ENCODE data around the gene HSD11B1L.

DNA sequence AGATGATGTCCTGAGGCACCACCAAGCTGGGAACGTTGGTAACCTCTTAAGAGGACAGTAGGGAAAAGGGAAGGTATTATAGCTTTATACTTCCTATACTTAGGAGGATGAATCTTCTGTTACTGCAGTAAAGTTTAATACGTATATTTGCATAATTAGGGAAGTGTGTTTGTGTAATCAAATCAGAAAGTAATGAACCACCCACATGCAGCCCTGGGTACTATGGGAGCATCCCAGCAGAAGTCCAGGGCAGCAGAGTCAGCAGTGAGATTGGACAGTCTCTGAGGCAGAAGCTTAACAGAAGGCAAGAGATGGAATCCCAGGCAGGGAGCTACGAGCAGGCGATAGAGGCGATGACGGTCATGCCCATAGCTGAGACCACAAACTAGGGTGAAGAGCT lies 45.4 kb upstream of the HSD11B1L start:
- no peak for TF ChIP-seq CTCF (IDR thresholded peaks at IDR 0.05)
- no peak for TF ChIP-seq POLR2A (IDR thresholded peaks at IDR 0.05)

Measured in esophagus squamous epithelium (tissue), 4 donors.